ENCODE results near the gene CNOT1.

- TF ChIP-seq, protein P1, sequence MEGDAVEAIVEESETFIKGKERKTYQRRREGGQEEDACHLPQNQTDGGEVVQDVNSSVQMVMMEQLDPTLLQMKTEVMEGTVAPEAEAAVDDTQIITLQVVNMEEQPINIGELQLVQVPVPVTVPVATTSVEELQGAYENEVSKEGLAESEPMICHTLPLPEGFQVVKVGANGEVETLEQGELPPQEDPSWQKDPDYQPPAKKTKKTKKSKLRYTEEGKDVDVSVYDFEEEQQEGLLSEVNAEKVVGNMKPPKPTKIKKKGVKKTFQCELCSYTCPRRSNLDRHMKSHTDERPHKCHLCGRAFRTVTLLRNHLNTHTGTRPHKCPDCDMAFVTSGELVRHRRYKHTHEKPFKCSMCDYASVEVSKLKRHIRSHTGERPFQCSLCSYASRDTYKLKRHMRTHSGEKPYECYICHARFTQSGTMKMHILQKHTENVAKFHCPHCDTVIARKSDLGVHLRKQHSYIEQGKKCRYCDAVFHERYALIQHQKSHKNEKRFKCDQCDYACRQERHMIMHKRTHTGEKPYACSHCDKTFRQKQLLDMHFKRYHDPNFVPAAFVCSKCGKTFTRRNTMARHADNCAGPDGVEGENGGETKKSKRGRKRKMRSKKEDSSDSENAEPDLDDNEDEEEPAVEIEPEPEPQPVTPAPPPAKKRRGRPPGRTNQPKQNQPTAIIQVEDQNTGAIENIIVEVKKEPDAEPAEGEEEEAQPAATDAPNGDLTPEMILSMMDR (IDR thresholded peaks at IDR 0.05; ENCODE audit: low read depth, low read length): no peak
- TF ChIP-seq EZH2phosphoT487 (IDR thresholded peaks at IDR 0.05; ENCODE audit: low read depth): no peak
Measured at GRCh38 chr16:58563775-58564174, 65.9 kb downstream of the CNOT1 start.
